HG02981 (cell line): ENCODE data around the gene ASPM.
"Not testable (repeated sequence)": the region's sequence is repeated elsewhere in the genome, so short reads cannot be mapped to it uniquely, and the experiment has no call there.

Experiments
- ATAC-seq: cut with Tn5 transposase; IDR thresholded peaks from one replicate; pipeline ENCODE4 v1.9.1; 2021; ENCODE audit warnings: mild to moderate bottlenecking, moderate library complexity; ENCODE audit not compliant: unreplicated experiment

Gene ASPM

DNA sequence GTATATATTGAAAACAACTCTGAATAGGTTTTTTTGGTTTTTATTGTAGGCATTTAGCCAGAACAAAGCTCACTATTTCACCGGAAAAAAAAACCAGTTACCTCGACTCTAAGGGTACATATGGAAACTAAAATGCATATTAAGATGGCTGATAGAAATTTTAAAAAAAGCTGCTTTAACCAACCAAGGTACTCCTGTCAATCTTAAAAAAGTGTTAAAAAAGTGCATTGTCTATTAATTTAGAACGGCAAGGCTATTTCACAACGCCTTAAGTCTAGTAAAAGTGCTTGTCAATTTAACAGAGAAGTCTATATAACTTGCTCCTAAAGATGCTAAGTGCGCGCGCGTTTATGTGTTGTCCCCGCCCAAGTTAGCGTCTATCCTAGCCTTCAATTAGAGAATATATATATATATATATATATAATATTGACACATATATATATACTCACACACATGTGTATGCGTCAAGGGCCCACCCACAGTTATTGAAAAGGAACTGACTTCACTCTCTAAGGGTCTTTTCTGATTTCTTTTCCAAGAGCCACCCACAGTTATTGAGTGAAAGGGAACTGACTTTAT lies 934 bp downstream of the ASPM start:
- ATAC-seq: no peak

DNA sequence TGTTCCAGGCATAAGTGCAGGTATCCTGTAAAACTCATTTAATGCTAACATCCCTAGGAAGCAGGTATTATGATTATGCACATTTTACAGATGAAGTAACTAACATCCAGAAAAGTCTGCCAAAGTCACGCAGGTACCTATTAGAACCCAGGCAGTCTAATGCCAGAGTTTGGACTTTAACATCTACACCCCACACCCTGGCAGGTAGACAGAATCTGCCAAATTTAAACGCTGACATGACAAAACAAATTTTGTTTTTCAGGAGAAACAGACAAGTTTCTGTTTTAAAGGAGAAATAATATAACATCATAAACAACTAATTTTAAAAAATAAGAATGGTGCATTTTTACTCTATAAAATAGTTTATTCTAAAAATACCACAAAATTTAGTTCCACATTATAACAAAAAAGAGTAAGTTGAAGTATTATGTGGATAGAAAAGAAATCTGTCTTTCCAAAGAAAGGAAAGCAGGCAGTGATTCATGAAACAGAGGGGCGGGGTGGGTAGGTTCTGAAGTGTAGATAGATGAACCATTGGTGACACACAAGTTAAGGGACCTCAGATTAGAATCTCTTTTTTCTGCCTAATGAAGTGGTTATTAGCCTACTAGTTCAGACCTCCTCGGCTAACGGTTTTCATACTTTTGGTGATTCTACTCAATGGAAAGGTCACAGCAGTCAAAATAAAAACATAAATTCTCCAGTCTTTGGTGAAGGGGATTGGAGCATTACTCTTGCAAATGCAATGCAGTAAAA lies 1.7 kb downstream of the ASPM start:
- no peak for ATAC-seq

DNA sequence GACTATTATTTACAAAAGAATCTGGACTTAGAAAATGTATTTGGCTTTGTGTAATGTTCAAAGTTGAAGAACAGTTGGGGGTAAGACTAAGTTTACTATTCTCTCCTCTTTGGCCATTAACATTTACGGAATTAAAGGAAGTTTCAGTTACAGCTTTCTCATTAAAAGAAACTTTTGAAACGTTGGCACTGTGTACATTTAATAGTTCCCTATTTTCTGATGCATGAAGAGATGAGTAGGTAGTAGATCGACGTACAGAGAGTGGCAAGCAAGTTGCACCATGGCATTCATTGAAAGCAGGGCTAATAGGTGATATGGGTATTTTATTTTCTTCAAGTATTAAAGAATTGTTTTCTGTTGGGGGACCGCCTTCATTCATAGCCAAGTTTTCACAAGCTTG lies 3.2 kb downstream of the ASPM start:
- ATAC-seq: no peak

DNA sequence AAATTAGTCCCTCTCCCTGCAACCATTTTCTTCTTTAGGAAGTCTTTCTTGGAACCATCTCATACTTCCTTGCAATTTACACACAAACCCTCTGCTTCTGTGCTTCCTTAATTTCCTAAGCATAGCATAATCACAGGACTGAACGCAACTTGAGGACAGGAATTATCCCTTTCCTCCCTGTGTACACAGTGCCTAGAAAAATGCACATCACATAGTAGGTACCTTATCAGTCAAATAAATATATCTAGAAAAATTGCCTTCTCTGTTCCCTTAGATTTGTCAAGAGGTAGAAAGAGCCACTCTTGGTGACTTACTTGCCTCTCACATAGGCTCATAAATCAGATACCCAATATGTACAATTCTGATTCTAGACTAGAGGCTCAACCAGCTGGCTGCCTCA lies 4.9 kb downstream of the ASPM start:
- ATAC-seq: no peak

DNA sequence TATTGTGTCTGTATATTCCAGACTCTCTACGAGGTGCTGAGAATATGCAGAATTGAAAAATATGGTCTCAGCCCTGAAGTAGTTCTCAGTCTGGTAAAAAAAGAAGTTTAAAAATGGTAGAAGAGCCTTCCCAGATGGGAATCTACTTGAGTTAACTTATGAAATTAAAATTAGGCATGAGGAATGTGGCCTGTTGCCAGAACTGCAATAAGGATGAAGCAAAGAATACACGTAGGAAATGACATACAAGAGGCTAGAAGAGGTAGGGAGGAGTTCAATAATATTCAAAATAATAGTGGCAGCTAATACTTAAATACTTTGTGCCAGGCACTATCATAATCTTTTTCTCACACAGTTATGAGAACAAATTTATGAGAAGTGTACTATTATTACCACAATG lies 6.3 kb downstream of the ASPM start:
- no peak for ATAC-seq

DNA sequence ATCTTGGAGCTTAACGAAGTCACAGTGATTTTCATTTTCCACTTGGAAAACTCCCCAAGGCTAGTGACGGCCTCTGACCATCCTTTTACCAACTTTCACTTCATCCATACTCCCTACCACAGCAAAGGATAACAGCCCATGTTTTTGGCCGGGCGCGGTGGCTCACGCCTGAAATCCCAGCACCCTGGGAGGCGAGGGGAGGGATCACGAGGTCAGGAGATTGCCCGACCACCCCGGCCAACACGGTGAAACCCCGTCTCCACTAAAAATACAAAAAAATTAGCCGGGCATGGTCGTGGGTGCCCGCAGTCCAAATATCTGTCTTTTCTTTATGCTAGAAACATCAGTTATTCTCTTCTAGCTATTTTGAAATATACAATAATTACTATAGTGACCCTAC lies 7.3 kb downstream of the ASPM start:
- no peak for ATAC-seq

DNA sequence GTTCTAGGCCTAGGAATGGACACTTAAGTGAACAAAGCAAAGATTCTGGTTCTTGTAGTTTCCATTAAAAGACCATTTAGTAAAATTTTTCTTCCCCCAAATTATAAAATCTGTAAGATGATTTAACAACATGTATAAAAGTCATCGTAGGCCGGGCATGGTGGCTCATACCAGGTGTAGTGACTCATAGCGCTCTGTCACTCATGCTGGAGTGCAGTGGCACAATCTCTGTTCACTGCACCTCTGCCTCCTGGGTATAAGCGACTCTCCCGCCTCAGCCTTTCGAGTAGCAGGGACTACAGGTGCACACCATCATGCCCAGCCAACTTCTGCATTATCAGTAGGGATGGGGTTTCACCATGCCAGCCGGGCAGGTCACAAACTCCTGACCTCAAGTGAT lies 9.1 kb downstream of the ASPM start:
- ATAC-seq: no peak

DNA sequence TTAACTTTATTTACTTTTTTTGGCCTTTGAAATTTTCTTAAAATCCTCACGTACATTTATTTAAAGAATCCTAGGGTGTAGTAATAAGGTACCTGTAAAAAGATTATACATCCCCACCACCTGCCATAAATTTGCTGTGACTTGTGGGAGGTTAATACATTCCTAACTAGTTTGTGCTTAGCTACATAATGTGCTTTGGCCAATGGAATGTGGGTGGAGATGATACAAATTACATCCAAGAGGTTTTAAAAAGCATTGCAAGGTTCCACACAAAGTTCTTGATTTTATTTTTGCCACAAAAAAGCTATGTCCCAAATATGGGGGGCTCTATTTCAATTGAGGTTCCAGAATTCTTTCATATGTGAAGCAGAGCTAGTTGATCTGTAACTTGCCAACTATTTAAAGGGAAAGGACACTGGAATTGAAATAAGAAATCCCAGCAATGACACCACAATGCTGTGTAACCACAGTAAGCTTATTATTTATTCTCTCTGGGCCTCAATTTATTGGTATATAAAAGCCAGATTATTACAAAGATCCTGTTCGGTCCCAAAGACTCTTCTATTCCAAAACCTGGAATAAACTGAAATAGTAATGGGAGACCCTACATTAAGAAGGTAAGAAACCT lies 15.7 kb downstream of the ASPM start:
- ATAC-seq: no peak

DNA sequence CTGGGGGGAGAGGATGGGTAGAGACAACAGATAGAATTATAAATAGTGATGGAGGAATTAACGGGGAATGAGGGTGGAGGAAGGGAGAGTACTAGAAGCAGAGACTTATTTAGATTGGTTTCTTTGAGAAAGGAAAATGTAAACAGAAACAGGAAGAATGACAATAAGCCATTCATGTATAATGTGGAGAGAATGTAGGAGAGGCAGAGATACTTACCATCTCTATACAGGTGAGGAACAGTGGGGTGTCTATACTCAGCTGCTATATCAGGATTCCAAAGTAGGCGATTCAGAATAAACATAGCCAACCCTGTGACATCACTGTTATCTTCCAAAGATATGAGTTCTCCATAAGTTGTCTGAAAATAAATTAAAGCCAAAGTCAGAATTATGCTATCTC lies 16.8 kb downstream of the ASPM start:
- no peak for ATAC-seq

DNA sequence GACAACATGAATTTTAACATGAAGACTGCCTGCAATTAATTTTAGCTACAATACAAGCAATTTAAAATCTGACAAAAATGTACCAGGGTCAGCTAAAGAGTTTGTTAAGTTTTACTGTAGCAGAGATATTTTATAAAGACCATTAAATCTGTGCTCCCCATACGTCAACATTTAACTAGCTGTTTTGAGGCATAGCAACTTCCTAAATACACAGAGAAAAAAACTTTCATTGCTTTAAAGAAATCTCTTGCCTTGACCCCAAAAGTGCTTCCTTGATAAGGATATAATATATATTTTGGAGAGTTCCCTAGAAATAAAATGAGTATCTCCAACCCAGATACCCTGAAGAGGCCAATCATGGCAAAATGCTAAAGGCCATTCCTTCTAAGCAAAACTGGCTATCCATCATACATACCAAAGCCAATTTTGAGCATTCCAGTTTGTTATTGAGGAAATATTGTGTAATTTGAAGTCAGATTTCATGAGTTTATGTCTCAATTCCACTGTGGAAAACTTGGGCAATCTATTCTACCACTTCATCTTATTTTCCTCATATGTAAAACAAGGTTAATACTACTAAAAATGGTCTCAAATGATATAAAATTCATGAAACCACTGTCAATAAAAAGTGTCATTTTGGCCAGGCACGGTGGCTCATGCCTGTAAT lies 19.1 kb downstream of the ASPM start:
- ATAC-seq: no peak

DNA sequence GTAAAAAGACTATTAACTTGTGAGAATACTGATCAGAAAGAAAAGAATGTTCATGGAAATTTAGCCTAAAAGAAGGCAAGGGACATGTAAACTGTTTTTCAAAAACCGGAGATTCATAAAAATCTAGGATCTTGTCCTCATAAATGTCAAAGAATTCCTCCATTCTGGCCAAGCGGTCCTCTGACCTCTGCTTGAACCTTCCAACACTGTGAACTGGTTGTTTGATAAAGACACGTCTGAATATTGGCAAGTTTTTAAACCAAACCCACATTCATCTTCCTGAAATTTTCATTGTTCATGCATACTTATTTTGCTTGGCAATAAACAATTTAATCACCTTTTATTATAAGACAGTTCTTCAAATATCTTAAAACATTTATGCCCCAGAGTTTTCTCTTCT lies 19.8 kb downstream of the ASPM start:
- ATAC-seq: no peak

DNA sequence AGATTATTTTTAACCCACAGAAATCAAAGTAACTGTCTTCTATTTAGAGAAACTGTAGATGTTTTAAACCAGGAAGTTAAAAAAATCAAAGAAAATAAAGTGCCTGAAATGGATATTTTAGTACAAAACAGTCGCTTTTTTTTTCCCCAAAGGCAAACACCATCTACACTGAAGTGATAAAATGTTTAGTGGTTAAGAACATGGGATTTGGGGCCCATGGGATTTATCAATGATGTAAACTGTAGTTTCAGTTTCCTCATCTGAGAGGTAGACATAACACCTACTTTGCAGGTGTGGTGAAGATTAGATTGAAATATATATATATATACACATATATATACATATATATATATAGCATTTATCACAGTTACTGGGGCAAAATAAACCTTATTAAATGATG lies 22.1 kb downstream of the ASPM start:
- no peak for ATAC-seq

DNA sequence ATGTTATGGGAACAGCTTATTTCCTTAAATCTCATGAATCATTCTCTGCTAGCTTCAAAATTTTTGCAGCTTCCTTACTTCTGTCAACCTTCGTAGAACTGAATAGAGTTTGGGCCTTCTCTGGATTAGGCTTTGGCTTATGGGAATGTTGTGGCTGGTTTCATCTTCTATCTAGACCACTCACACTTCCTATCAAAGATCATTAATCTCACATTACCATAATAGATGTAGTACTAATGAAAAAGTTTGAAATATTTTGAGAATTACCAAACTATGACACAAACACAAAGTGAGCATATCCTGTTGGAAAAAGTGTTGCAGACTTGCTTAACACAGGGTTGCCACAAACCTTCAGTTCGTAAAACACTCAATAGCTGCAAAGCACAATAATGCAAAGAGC lies 30.3 kb downstream of the ASPM start:
- ATAC-seq: no peak

DNA sequence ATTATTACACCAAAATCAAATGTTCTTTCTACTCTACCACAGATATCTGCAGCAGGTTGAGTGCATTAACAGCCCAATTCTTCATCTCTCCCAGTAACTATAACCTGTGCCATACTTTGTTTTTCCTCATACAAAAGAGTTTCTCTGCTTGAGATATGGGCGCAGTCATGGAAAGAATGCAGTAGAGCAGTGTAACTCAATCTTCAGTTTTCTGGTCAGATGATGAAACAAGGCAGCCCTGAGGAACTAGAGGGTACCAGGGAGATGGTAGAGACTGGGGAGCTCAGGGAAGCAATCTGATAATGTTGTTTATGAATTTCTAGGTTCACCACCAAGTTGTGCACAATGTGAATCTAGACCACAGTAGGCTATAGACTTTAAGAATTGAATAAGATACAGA lies 39.6 kb downstream of the ASPM start:
- ATAC-seq: no peak

DNA sequence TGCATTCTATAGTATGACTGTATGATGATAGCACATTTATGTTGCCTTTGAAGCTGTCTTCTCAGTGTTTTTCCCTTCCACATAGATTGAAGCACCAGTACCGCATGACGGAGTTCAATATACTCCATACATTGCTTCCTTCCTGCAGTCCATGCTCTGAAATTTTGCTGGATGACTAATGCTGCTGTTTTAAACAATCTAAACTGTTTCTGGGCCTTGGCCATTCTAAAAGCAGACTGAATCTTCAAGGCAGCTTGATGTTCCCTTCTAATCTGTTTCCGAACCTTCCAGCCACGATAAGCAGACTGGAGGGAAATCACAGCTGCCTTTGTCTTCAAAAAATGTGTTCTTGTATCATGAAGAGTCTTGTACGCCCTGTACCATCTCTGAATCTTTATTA lies 43.2 kb downstream of the ASPM start:
- no peak for ATAC-seq

DNA sequence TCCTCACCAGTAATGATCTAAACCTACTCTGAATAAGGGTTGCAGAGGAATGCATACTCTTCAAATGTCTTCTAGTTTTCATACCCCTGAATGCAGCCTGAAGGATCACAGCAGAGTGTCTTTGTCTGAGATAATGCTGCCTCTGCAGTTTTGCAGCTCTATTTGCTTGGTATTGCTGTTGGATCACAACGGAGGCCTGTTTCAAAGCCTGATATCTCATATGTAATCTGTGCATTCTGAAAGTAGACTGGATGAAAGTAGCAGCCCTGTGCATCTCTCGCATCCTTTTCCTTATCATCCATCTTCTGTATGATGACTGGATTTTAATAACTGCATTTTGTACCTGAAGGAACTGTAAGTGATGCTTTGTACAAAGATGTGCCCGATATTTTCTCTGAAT lies 44.5 kb downstream of the ASPM start:
- ATAC-seq: no peak

DNA sequence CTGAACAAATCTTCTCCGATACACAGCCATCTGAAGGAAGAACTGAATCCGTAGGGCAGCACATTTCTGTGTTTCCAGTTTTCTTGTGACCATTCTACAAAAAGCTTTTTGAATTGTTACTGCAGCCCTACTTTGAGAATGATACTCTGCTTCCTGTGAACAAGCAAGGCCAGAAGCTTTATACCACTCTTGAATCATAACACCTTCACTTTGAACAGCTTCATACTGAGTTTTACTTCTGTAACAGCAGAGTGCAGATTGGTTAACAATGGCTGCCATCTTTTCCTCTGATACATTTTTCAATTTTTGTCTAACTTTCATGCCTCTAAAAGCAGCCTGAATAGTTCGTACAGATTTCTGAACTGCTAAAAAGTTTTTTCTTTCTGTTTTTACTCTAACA lies 45.8 kb downstream of the ASPM start:
- no peak for ATAC-seq

DNA sequence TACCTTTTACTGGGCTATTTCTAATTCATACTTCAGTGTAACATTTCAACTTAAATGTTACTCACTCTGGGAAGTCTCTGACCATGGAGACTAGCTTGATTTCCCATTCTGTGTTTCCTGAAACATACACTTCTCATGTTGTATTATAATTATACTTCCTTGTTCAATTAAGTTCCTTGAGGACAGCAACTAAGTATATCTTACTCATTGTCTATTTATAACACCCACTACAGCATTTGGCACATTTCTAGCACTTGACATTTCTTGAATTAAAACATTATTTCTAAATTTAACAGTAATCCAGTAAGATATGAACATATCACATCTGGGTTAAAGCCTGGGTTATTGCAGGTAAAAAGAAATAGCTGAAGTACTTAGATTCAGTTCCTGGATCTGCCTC lies 47.0 kb downstream of the ASPM start:
- no peak for ATAC-seq

DNA sequence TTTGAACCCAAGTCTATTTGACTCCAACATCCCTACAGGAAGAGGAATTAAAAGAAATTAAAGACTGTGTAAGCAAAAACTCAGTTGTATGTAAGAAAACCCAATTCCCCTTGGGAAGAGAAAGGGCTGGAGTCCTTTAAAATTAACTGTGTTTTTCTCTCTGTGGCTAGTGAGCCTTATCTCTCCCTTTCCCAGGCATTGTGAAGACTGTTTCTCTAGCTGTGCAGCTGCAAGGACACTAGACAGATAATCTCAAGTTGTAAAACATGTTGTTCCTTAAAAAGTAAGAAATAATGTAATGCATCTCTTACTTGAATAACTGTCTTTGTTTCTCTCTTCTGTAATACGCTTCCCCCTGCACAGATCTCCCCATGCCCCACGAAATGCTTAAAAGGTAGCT lies 49.5 kb downstream of the ASPM start:
- not testable (repeated sequence) for ATAC-seq

DNA sequence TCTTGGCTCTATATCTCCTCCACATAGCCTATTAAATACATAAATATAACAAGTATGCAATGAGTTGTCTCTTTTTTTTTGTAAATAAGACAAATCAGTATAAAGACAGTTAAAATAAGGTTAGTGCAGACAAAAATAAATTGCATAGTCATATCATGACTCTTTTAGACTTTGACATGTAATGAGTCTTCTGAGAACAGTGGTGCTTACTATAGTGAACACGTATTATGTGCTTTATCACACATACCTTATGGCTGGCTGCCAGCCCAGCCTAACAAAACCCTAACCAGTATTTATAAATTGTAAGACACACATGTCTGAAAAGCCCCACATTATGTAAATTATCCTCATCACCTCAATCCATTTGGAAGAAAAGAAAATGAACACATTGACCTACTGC lies 50.3 kb downstream of the ASPM start:
- ATAC-seq: no peak

DNA sequence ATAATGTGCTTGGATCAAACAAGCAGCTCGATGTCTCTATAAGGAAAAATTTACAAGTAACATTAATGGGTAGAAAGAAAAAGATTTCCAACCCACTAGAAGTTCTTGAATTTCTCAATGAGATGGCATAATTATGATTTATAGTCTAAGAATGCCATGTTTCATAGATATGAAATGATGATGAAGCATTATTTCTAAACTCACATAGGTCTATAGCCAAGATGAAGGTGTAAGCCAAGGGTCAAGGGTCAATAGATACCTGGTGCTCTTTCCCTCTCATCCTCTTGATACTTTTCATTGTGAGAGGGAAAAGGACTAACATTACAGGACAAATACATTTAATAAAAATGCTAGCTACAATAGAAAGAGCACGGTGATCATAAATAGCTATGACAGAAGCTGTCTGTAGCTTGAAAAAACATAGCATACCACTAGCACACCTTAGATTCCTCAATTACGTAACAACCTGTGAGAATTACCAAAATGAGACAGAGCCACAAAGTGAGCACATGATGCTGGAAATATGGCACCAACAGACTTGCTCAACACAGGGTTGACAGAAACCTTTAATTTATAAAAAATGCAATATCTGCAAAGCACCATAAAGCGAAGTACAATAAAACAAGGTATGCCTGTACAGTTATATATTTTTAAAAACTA lies 53.1 kb downstream of the ASPM start:
- ATAC-seq: no peak
